ENCODE measurements around the gene SRCIN1.
"Not testable (repeated sequence)": the region's sequence is repeated elsewhere in the genome, so short reads cannot be mapped to it uniquely, and the experiment has no call there.

The SRCIN1 gene

GRCh38 chr17:38501718-38502117 is 104.0 kb downstream of the SRCIN1 start:
- not testable (repeated sequence) for DNase-seq

- DNase-seq: not testable (repeated sequence)
These were observed 106.5 kb downstream of the SRCIN1 start for GRCh38 chr17:38499230-38499629.

DNA sequence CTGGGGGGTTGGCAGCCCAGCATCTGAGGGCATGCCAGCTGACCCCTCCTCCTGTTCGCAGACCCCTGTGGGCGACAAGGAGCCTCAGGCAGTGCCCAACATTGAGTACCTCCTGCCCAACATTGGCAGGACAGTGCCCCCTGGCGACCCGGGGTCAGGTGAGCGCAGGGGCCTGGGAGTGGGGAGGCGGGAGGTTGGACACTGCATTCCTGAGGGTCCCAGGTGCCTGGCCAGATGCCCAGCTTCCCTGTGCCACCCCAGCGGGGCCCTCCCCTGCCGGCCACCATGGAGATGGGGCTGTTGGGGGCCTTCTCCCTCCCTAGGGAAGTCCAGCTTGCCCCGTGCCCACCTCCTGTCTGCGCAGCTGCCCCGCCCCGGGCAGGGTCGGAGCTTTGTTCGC is 107.4 kb downstream of the SRCIN1 start:
- DNase-seq: no peak

DNA sequence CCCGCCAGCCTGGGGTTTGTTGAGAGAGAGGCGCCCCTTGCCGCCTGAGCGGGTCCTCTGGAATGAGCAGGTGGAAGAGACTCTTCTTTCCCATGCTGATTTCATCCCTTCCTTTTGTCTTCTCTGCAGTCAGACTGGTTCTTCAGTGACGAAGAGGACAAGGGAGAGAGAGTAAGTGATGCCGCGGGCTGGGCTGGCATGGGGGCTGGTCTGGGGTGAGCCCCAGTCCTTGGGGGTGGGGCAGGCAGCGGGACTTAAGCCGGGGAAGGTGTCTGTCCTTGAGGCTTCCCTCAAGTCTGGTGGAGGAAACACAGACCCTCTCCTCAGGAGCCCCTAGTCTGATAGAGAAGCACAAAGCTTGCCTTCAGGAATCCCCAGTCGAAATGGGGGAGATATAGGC is 108.1 kb downstream of the SRCIN1 start:
- DNase-seq: not testable (repeated sequence)

- DNase-seq: not testable (repeated sequence)
These were observed 111.6 kb downstream of the SRCIN1 start for GRCh38 chr17:38494152-38494551.

- peak; percentile 60 to 77 for DNase-seq
These were observed 113.4 kb downstream of the SRCIN1 start for GRCh38 chr17:38492067-38493040.

DNA sequence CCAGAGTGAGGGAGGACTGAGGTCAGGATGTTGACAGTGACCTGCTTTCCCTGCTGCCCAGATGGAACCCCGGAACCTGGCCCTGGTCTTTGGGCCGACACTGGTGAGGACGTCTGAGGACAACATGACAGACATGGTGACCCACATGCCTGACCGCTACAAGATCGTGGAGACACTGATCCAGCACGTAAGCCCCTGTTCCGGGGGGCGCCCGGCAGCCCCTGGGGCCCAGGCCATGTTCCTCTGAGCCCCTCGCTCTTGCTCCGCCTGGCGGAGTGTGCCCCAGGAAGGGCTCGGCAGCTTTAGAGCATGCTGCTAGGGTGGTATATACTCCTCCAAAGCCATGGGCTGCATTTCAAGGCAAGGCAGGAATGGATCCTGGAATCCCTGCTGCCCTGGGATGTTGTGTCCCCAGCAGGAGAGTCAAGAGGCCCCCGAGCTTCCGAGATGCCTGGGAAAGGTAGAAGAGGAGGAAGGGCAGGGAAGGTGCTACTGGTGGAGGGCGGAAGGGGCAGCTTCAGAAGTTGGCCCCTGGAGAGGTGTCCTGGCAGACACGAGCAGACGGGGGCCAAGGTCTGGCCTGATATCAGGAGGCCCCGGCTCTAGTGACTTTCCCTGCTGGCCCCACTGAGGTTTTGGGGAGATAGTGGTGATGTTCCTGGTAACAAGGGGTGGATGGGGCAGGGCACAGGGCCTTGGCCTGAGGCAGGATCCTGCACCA is 114.2 kb downstream of the SRCIN1 start:
- DNase-seq: not testable (repeated sequence)

- not testable (repeated sequence) for DNase-seq
These were observed 116.0 kb downstream of the SRCIN1 start for GRCh38 chr17:38489774-38490173.

- not testable (repeated sequence) for DNase-seq
These were observed 120.0 kb downstream of the SRCIN1 start for GRCh38 chr17:38485681-38486298.

- DNase-seq: no peak
These were observed 120.6 kb downstream of the SRCIN1 start for GRCh38 chr17:38485146-38485468.

- DNase-seq: peak in 1 of 2 experiments; percentile 27
These were observed 121.3 kb downstream of the SRCIN1 start for GRCh38 chr17:38484242-38485145.

GRCh38 chr17:38482700-38483043 is 123.1 kb downstream of the SRCIN1 start:
- DNase-seq: not testable (repeated sequence)

GRCh38 chr17:38482039-38482699 is 123.6 kb downstream of the SRCIN1 start:
- not testable (repeated sequence) for DNase-seq

Data from SW 1271 (cell line).